ENCODE results near the gene TRIM6.

DNA sequence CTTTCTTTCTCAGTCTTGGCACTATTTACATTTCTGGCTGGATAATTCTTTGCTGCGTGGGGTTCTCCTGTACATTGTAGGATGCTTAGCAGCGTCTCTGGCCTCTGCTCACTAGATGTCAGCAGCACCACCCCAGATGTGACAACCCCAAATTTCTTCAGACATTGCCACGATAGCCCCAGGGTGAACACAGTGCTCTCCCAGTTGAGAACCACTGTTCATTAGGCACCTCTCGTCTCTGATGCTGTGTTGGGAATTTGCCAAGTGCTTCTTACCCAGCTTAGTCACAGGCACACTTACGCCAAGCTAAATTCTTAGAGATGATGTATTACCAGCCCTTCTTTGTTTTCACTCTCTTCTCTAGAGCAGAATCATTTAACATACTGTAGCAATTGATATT lies 9.4 kb downstream of the TRIM6 start:
- TF ChIP-seq, protein P1, sequence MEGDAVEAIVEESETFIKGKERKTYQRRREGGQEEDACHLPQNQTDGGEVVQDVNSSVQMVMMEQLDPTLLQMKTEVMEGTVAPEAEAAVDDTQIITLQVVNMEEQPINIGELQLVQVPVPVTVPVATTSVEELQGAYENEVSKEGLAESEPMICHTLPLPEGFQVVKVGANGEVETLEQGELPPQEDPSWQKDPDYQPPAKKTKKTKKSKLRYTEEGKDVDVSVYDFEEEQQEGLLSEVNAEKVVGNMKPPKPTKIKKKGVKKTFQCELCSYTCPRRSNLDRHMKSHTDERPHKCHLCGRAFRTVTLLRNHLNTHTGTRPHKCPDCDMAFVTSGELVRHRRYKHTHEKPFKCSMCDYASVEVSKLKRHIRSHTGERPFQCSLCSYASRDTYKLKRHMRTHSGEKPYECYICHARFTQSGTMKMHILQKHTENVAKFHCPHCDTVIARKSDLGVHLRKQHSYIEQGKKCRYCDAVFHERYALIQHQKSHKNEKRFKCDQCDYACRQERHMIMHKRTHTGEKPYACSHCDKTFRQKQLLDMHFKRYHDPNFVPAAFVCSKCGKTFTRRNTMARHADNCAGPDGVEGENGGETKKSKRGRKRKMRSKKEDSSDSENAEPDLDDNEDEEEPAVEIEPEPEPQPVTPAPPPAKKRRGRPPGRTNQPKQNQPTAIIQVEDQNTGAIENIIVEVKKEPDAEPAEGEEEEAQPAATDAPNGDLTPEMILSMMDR (conservative IDR thresholded peaks at IDR 0.05) = no peak
- no peak for TF ChIP-seq ZFX (IDR thresholded peaks at IDR 0.05)

Measured in C4-2B (cell line).